ENCODE measurements around the gene SIKE1.
A peak's percentile ranks its signal among the peaks of the same experiment; 100 is the strongest.
"Not testable (repeated sequence)": the region's sequence is repeated elsewhere in the genome, so short reads cannot be mapped to it uniquely, and the experiment has no call there.

SIKE1 gene

DNA sequence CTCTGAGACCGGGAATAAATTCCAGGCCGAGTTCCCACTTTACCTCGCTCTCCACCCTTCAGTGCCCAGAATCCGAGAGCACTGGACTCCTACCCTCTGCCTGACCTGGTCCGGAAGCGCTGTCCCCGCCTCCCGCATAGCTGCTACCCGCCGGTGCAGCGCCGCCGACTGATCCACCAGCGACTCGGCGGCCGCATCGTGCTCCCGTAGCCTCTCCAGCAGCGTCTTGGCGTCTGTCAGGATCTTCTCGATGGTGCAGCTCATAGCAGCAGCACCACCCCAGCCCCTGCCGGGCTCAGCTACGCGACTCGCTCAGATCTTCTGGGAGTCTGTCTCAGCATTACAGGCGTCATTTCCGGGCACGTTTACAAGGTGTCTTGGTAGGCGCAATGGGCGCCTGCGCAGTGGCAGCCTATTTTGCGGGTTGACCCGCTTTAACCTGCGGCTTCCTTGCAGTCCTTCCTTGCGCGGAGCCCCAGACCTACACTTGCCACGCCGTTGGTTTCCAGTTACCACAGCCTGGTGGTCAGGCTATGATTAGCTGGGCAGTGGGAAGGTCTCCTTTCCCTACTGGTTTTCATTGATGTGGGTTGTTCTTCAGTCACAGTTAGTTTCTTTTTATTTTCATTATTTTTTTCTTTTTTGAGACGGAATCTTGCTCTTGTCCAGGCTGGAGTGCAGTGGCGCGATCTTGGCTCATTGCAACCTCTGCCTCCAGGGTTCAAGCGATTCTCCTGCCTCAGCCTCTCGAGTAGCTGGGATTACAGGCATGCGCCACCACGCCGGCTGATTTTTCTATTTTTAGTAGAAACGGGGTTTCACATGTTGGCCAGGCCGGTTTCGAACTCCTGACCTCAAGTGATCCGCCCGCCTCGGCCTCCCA, at the start of gene SIKE1:
SIKE1 (minus strand) TSS at position 342 of the 883 bp plus-strand sequence; CDS start at position 264, 78 bp downstream.
- no peaks in the 10 kb centered on the region for H3K9me3 ChIP-seq (ENCODE audit: control insufficient read depth in 1 of 2, low read length in 2 of 2)
- no peaks in the 10 kb centered on the region for H3K27me3 ChIP-seq (ENCODE audit: control insufficient read depth in 1 of 2, insufficient read depth in 2 of 2, low read length in 2 of 2)
- peak within 1 kb of the TSS; percentile 88 to 95 for H3K9ac ChIP-seq (ENCODE audit: low read depth in 1 of 2, low read length in 2 of 2)
- peaks cover 17 to 18% of the 10 kb centered on the region in 2 donors for H3K4me1 ChIP-seq (ENCODE audit: control insufficient read depth in 1 of 2, insufficient read depth in 2 of 2, low read length in 2 of 2)
- peaks cover 12 to 21% of the 10 kb centered on the region in 2 donors for H3K36me3 ChIP-seq (ENCODE audit: control insufficient read depth in 1 of 2, insufficient read depth in 2 of 2, low read length in 2 of 2)
- H3K4me3 ChIP-seq (ENCODE audit: low read depth in 1 of 2, low read length in 2 of 2): peak within 1 kb of the TSS; percentile 85 to 100
- peak within 1 kb of the TSS; percentile 93 for H3K27ac ChIP-seq (ENCODE audit: low read depth, low read length)

DNA sequence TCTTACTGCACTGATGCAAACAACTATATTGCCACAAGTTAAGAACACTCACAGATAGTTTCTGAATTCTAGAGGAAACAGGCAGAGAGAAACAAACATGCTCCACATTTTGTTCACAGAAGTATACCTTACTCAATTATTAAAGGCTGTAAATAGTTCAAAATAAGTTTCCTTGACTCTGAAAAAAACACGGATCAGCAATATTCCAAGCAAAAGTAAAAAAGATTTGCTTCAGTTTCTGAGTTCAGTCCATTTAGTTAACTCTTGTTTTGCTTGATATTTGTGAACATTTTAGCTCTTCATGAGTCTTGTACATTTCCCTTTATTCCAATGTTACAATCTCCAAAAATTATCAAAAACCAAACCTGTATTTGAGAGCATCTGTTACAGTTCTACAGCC, 49.6 kb upstream of the SIKE1 start:
- H3K9ac ChIP-seq (ENCODE audit: low read depth in 1 of 2, low read length in 2 of 2); H3K4me3 ChIP-seq (ENCODE audit: low read depth in 1 of 2, low read length in 2 of 2); H3K9me3 ChIP-seq (ENCODE audit: control insufficient read depth in 1 of 2, low read length in 2 of 2); H3K27me3 ChIP-seq (ENCODE audit: control insufficient read depth in 1 of 2, insufficient read depth in 2 of 2, low read length in 2 of 2); H3K4me1 ChIP-seq (ENCODE audit: control insufficient read depth in 1 of 2, insufficient read depth in 2 of 2, low read length in 2 of 2); H3K36me3 ChIP-seq (ENCODE audit: control insufficient read depth in 1 of 2, insufficient read depth in 2 of 2, low read length in 2 of 2); H3K27ac ChIP-seq (ENCODE audit: low read depth, low read length): not testable (repeated sequence)

DNA sequence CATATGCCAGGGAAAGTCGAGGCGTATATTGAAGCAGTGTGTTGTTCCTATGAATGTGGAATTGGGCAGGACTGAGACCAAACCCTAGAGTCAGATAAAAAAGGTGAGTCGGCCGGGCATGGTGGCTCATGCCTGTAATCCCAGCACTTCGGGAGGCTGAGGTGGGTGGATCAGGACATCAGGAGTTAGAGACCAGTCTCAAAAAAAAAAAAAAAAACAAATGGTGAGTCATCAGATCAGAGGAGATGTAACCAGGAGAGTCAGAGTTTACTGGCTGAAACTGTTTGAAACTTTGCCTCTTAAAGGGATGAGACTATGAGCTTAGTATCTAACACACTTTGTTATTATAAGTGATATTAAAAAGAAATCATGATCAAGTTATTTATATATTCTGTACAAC, 47.8 kb upstream of the SIKE1 start:
- Histone ChIP-seq H3K27ac (ENCODE audit: low read depth, low read length) (no peak overlapping the region), H3K36me3 (ENCODE audit: control insufficient read depth in 1 of 2, insufficient read depth in 2 of 2, low read length in 2 of 2) (no peaks in the 10 kb centered on the region), H3K27me3 (ENCODE audit: control insufficient read depth in 1 of 2, insufficient read depth in 2 of 2, low read length in 2 of 2) (no peaks in the 10 kb centered on the region), H3K9me3 (ENCODE audit: control insufficient read depth in 1 of 2, low read length in 2 of 2) (peaks cover 0 to 4% of the 10 kb centered on the region in 2 donors), H3K4me3 (ENCODE audit: low read depth in 1 of 2, low read length in 2 of 2) (no peak overlapping the region), H3K4me1 (ENCODE audit: control insufficient read depth in 1 of 2, insufficient read depth in 2 of 2, low read length in 2 of 2) (no peaks in the 10 kb centered on the region), H3K9ac (ENCODE audit: low read depth in 1 of 2, low read length in 2 of 2) (no peak overlapping the region)

DNA sequence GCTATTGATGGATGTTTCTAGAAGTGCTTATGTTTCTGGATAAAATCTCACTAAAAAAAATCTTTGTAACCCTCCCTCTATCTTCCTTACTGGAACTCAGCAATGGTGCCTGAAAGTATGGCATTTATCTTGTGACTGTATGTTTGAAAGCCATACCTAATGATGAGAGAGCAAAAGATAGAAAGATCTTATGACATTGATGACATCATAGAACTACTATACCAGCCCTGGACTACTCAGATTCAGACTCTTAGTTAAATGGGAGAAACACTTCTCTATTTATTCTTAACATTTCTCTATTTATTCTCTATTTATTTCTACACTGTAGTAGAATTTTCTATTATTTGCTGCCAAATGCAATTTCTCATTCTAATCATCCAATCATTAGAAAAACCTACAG, 41.5 kb upstream of the SIKE1 start:
- Histone ChIP-seq H3K9me3 (ENCODE audit: control insufficient read depth in 1 of 2, low read length in 2 of 2) (peaks cover 0 to 4% of the 10 kb centered on the region in 2 donors), H3K4me3 (ENCODE audit: low read depth in 1 of 2, low read length in 2 of 2) (no peak overlapping the region), H3K4me1 (ENCODE audit: control insufficient read depth in 1 of 2, insufficient read depth in 2 of 2, low read length in 2 of 2) (no peaks in the 10 kb centered on the region), H3K36me3 (ENCODE audit: control insufficient read depth in 1 of 2, insufficient read depth in 2 of 2, low read length in 2 of 2) (no peaks in the 10 kb centered on the region), H3K27ac (ENCODE audit: low read depth, low read length) (no peak overlapping the region), H3K27me3 (ENCODE audit: control insufficient read depth in 1 of 2, insufficient read depth in 2 of 2, low read length in 2 of 2) (peaks cover 0 to 4% of the 10 kb centered on the region in 2 donors), H3K9ac (ENCODE audit: low read depth in 1 of 2, low read length in 2 of 2) (no peak overlapping the region)

DNA sequence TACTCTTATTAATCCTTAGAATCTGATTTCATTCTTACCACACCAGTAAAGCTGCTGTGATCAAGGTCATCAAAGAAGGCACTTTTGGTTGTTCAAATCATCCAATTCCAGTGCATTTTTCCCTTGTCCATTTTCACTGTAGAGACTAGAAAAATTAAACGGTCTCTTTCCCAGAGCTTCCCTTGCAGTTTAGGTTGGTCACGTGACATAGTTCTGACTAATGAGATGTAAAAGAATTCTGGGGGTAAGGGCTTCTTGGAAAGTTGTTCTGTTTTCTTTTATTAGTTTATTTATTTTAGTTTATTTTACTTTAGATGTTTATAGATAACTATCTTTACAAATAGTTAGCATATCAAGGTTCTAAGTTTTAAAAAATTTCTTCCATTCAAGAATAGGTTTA, 39.9 kb upstream of the SIKE1 start:
- no peak overlapping the region for H3K9ac ChIP-seq (ENCODE audit: low read depth in 1 of 2, low read length in 2 of 2)
- H3K4me3 ChIP-seq (ENCODE audit: low read depth in 1 of 2, low read length in 2 of 2): no peak overlapping the region
- H3K4me1 ChIP-seq (ENCODE audit: control insufficient read depth in 1 of 2, insufficient read depth in 2 of 2, low read length in 2 of 2): no peaks in the 10 kb centered on the region
- H3K27me3 ChIP-seq (ENCODE audit: control insufficient read depth in 1 of 2, insufficient read depth in 2 of 2, low read length in 2 of 2): peaks cover 0 to 4% of the 10 kb centered on the region in 2 donors
- no peaks in the 10 kb centered on the region for H3K36me3 ChIP-seq (ENCODE audit: control insufficient read depth in 1 of 2, insufficient read depth in 2 of 2, low read length in 2 of 2)
- H3K9me3 ChIP-seq (ENCODE audit: control insufficient read depth in 1 of 2, low read length in 2 of 2): peaks cover 0 to 4% of the 10 kb centered on the region in 2 donors
- no peak overlapping the region for H3K27ac ChIP-seq (ENCODE audit: low read depth, low read length)

DNA sequence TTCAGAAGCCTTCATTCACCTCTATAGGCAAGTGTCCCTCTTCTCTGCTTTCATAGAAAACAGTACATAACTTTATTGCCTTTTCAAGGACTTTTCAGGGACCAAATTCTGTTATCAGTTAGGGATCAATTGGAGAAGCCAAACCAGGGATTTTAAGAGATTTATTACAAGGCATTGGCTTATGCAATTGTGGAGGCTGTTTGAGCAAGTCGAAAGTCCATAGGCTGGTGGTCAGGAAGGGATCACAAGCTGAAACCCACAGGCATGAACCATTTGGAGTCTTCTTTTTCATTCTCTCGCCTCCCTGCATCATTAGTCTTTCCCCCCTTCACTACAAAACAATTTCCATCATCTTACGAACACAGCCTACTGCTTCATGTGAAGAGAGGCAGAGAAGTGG, 39.4 kb upstream of the SIKE1 start:
- Histone ChIP-seq H3K9ac (ENCODE audit: low read depth in 1 of 2, low read length in 2 of 2) (no peak overlapping the region), H3K9me3 (ENCODE audit: control insufficient read depth in 1 of 2, low read length in 2 of 2) (peaks cover 0 to 4% of the 10 kb centered on the region in 2 donors), H3K27me3 (ENCODE audit: control insufficient read depth in 1 of 2, insufficient read depth in 2 of 2, low read length in 2 of 2) (peaks cover 0 to 4% of the 10 kb centered on the region in 2 donors), H3K4me3 (ENCODE audit: low read depth in 1 of 2, low read length in 2 of 2) (no peak overlapping the region), H3K36me3 (ENCODE audit: control insufficient read depth in 1 of 2, insufficient read depth in 2 of 2, low read length in 2 of 2) (no peaks in the 10 kb centered on the region), H3K4me1 (ENCODE audit: control insufficient read depth in 1 of 2, insufficient read depth in 2 of 2, low read length in 2 of 2) (no peaks in the 10 kb centered on the region), H3K27ac (ENCODE audit: low read depth, low read length) (no peak overlapping the region)

DNA sequence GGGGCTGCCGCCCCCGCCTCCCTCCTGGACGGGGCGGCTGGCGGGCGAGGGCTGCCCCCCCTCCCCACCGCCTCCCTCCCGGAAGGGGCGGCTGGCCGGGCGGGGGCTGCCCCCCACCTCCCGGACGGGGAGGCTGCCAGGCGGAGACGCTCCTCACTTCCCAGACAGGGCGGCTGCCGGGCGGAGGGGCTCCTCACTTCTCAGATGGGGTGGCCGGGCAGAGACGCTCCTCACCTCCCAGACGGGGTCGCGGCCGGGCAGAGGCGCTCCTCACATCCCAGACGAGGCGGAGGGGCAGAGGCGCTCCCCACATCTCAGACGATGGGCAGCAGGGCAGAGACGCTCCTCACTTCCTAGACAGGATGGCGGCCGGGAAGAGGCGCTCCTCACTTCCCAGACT, 24.0 kb upstream of the SIKE1 start:
- not testable (repeated sequence) for H3K27me3 ChIP-seq (ENCODE audit: control insufficient read depth in 1 of 2, insufficient read depth in 2 of 2, low read length in 2 of 2); H3K36me3 ChIP-seq (ENCODE audit: control insufficient read depth in 1 of 2, insufficient read depth in 2 of 2, low read length in 2 of 2); H3K9me3 ChIP-seq (ENCODE audit: control insufficient read depth in 1 of 2, low read length in 2 of 2); H3K4me1 ChIP-seq (ENCODE audit: control insufficient read depth in 1 of 2, insufficient read depth in 2 of 2, low read length in 2 of 2); H3K4me3 ChIP-seq (ENCODE audit: low read depth in 1 of 2, low read length in 2 of 2); H3K27ac ChIP-seq (ENCODE audit: low read depth, low read length); H3K9ac ChIP-seq (ENCODE audit: low read depth in 1 of 2, low read length in 2 of 2)

DNA sequence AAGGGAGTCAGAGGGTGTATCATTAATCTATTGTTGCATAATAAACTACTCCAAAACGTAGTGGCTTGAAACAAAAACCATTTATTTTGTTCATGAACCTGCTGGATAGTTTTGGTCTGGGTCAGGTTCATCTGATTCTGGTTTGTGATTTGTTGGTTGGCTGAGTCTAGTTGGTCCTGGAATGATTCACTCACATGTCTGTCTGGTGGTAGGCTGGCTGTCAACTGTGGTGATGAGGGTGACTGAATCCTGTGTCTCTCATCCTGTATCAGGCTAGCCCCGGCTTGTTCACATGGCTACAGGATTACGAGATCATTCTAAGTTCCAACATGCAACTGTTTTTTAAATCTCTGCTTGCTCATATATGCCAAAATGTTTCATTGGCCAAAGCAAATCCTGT, 22.5 kb upstream of the SIKE1 start:
- H3K4me1 ChIP-seq (ENCODE audit: control insufficient read depth in 1 of 2, insufficient read depth in 2 of 2, low read length in 2 of 2): no peaks in the 10 kb centered on the region
- no peak overlapping the region for H3K4me3 ChIP-seq (ENCODE audit: low read depth in 1 of 2, low read length in 2 of 2)
- H3K9me3 ChIP-seq (ENCODE audit: control insufficient read depth in 1 of 2, low read length in 2 of 2): no peaks in the 10 kb centered on the region
- no peak overlapping the region for H3K9ac ChIP-seq (ENCODE audit: low read depth in 1 of 2, low read length in 2 of 2)
- no peaks in the 10 kb centered on the region for H3K36me3 ChIP-seq (ENCODE audit: control insufficient read depth in 1 of 2, insufficient read depth in 2 of 2, low read length in 2 of 2)
- H3K27me3 ChIP-seq (ENCODE audit: control insufficient read depth in 1 of 2, insufficient read depth in 2 of 2, low read length in 2 of 2): peaks cover 0 to 3% of the 10 kb centered on the region in 2 donors
- H3K27ac ChIP-seq (ENCODE audit: low read depth, low read length): no peak overlapping the region

DNA sequence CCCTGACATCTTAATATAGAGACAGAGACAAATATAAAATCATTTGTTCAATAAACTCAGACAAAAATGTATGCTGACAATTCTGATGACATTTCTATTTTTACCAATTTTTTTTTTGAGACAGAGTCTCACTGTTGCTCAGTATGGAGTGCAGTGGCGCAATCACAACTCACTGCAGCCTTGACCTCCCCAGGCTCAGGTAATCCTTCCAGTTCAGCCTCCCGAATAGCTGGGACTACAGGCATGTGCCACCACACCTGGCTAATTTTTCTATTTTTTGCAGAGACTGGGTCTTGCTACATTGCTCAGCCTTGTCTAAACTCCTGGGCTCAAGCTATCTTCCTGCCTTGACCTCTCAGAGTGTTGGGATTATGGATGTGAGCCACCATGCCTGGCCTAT, 13.6 kb upstream of the SIKE1 start:
- Histone ChIP-seq H3K4me3 (ENCODE audit: low read depth in 1 of 2, low read length in 2 of 2) (no peak overlapping the region), H3K36me3 (ENCODE audit: control insufficient read depth in 1 of 2, insufficient read depth in 2 of 2, low read length in 2 of 2) (no peaks in the 10 kb centered on the region), H3K4me1 (ENCODE audit: control insufficient read depth in 1 of 2, insufficient read depth in 2 of 2, low read length in 2 of 2) (no peaks in the 10 kb centered on the region), H3K9me3 (ENCODE audit: control insufficient read depth in 1 of 2, low read length in 2 of 2) (no peaks in the 10 kb centered on the region), H3K9ac (ENCODE audit: low read depth in 1 of 2, low read length in 2 of 2) (no peak overlapping the region), H3K27me3 (ENCODE audit: control insufficient read depth in 1 of 2, insufficient read depth in 2 of 2, low read length in 2 of 2) (peaks cover 0 to 14% of the 10 kb centered on the region in 2 donors), H3K27ac (ENCODE audit: low read depth, low read length) (no peak overlapping the region)

DNA sequence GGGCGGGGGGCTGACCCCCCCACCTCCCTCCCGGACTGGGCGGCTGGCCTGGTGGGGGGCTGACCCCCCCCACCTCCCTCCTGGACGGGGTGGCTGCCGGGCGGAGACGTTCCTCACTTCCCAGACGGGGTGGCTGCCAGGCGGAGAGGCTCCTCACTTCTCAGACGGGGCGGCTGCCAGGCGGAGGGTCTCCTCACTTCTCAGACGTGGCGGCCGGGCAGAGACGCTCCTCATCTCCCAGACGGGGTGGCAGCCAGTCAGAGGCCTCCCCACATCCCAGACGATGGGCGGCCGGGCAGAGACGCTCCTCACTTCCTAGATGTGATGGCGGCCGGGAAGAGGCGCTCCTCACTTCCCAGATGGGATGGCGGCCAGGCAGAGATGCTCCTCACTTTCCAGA, 10.1 kb upstream of the SIKE1 start:
- not testable (repeated sequence) for H3K4me1 ChIP-seq (ENCODE audit: control insufficient read depth in 1 of 2, insufficient read depth in 2 of 2, low read length in 2 of 2); H3K27ac ChIP-seq (ENCODE audit: low read depth, low read length); H3K9ac ChIP-seq (ENCODE audit: low read depth in 1 of 2, low read length in 2 of 2); H3K4me3 ChIP-seq (ENCODE audit: low read depth in 1 of 2, low read length in 2 of 2); H3K36me3 ChIP-seq (ENCODE audit: control insufficient read depth in 1 of 2, insufficient read depth in 2 of 2, low read length in 2 of 2); H3K9me3 ChIP-seq (ENCODE audit: control insufficient read depth in 1 of 2, low read length in 2 of 2); H3K27me3 ChIP-seq (ENCODE audit: control insufficient read depth in 1 of 2, insufficient read depth in 2 of 2, low read length in 2 of 2)

Measured in duodenal mucosa (tissue), 2 donors.